ENCODE data around the gene OGFOD1.

GRCh38 chr16:56413381-56413780 lies 38.0 kb upstream of the OGFOD1 start:
- TF ChIP-seq POLR2A (IDR thresholded peaks at IDR 0.05) (no peak), CTCF (IDR thresholded peaks at IDR 0.05) (no peak), EP300 (IDR thresholded peaks at IDR 0.05) (no peak)

Data from ovary (tissue), 3 donors.